GM08714 (cell line): ENCODE results near the gene HSCB.
A peak's percentile ranks its signal among the peaks of the same experiment; 100 is the strongest.
"Not testable (repeated sequence)": the region's sequence is repeated elsewhere in the genome, so short reads cannot be mapped to it uniquely, and the experiment has no call there.

Experiments
- H3K4me3 ChIP-seq: fragments of 200-500 bp; sonication (Bioruptor generic); 2 replicates; pipeline ENCODE4 v1.5.1; 2014; ENCODE audit warnings: mild to moderate bottlenecking, low read length, inconsistent platforms
- ZNF274 ChIP-seq: IDR thresholded peaks from 2 replicates; pipeline ENCODE4 v1.6.1; 2012; ENCODE audit warnings: mild to moderate bottlenecking, low read depth, low read length

HSCB gene

GRCh38 chr22:28728002-28728401 lies 13.8 kb upstream of the HSCB start:
- H3K4me3 ChIP-seq = no peak overlapping the region
- TF ChIP-seq ZNF274 = no peak

DNA sequence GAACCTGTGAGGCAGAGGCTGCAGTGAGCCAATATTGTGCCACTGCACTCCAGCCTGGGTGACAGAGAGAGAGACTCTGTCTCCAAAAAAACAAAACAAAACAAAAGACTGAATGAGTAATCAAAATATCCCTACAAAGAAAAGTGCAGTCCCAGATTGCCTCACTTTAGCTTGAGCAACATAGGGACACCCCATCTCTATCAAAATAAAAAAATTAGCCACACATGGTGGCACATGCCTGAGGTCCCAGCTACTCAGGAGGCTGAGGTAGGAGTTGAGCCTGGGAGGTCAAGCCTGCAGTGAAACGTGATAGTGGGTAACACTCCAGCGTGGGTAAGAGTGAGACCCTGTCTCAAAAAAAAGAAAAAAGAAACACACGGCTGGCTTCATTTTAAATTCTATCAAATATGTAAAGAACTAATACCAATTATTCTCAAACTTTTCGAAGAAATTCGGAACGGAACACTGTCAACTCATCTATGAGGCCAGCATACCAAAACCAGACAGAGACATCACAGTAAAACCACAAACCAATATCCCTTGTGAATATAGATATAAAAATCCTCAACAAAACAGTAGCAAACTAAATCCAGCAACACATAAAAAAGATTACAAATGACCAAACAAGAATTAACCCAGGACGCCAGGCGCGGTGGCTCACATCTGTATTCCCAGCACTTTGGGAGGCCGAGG lies 13.1 kb upstream of the HSCB start:
- no peak overlapping the region for H3K4me3 ChIP-seq
- TF ChIP-seq ZNF274 = no peak

GRCh38 chr22:28730179-28730578 lies 11.7 kb upstream of the HSCB start:
- no peak for TF ChIP-seq ZNF274
- H3K4me3 ChIP-seq = no peak overlapping the region

DNA sequence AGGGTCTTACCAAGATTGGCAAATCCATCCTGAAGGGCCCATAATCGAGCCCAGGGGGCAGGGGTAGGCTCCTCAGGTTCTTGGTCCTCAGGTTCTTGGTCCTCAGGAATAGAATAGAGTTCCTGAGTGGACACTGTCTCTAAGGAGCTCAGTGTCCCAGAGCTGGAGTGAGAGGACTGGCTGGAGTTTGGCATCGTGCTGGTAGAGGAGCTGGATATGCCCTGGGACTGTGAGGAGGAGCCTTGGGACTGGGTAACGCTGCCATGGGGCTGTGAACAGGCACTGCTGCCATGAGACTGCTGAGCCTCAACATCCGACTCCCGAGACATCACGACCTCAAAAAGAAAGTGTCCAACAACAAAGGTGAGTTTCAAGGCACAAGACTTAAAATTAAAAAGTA lies 7.4 kb upstream of the HSCB start:
- no peak for TF ChIP-seq ZNF274
- H3K4me3 ChIP-seq = no peak overlapping the region

DNA sequence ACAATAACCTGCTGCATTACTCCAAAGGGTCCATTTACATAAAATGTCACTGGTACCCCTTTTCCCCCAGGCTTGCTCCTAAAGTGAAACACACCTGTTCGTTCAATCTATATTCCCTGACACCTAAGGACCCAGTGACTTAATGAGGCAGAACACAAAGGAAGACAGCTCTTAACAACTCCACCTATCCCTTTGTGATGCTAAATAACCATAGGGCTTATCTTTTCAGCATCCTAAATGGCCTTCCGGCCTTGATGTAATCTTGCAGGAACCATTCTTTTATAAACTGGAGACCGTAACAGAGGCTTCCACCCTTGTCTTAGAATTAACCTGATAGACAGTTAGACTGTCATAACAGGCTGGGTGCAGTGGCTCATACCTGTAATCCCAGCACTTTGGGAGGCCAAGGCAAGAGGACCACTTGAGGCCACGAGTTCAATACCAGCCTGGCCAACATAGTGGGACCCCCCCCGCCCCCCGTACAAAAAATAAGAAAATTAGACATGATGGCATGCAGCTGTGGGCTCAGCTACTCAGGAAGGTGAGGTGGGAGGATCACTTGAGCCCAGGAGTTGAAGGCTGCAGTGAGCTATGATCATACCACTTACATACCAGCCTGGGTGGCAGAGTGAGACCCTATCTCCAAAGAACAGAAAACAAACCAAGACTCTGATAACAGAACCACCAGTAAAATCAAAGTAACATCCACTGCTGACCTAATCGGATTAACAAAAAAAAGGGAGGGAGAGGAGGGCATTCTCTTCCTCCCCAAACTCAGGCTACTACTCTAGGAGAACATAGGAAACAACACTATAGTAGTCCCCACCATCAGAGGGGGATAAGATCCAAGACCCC lies 5.3 kb upstream of the HSCB start:
- no peak for TF ChIP-seq ZNF274
- no peak overlapping the region for H3K4me3 ChIP-seq

DNA sequence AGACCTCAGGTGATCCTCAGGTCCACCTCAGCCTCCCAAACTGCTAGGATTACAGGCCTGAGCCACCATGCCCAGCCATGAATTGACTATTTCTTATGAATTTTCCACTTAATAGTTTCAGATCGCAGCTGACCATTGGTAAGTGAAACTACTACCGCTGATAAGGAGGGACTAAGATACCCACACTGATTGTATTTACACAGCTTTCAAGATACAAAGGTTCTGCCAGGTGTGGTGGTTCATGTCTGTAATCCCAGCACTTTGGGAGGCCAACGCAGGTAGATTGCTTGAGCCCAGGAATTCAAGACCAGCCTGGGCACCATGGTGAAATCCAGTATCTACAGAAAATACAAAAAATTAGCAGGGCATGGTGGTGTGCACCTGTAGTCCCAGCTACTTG lies 4.1 kb upstream of the HSCB start:
- TF ChIP-seq ZNF274 = no peak
- H3K4me3 ChIP-seq = no peak overlapping the region

GRCh38 chr22:28738876-28739275 lies 3.0 kb upstream of the HSCB start:
- H3K4me3 ChIP-seq = not testable (repeated sequence)

- H3K4me3 ChIP-seq = peak overlapping the region; percentile 84
- TF ChIP-seq ZNF274 = no peak
Measured at GRCh38 chr22:28741200-28741784, 547 bp upstream of the HSCB start.

DNA sequence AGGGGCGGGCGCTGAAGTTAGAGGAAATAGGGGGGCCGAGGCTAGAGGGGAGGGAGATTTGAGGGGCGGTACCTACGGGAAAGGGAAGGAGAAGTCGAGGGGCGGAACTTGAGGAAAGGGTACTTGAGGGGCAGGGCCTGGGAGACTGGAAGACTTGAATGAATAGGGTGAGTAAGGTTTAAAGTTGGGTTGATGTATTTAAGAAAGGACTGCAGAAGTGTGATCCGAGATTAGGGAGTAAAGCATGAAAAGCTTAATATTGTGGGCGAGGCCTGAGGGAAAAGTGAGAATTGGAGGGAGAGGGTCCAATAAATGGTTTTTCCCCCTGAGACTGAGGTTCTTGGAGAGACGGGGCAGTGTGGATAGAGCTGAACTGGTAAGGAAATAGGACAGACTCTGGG lies 723 bp downstream of the HSCB start:
- peak overlapping the region; percentile 75 for H3K4me3 ChIP-seq
- no peak for TF ChIP-seq ZNF274

DNA sequence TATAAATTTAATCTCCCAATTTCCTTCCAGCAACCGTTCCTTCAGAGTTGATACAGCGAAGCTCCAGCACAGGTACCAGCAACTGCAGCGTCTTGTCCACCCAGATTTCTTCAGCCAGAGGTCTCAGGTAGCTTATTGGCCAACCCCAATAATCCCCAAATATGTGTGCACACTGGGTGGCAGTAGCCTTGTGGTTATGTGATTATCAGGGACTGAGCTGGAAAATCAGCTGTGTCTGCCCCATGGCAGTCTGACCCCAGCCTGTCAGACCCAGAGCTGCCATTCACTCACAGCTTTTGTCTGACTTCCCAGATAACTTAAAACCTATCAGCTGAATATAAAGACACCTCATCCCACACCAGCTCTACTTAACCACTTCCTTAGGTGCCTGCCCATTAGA lies 2.0 kb downstream of the HSCB start:
- no peak overlapping the region for H3K4me3 ChIP-seq
- no peak for TF ChIP-seq ZNF274

DNA sequence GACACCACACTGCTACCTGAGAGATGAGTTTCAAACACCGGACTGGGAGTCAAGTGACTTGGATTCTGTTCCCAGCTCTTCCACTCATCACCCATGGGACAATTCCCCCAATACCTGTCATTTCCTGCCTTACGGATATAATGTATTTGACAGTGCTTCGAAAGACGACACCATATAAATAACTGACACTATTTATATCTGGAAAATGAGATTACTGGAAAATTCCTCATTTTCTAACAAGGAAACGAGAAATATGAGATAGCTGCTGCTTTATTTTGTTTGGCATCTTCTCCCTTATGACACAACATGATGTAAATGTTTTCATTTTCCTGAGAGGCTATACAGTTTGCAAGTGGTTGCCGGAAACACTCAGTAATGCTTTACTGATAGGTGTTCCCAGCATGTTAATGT lies 8.6 kb downstream of the HSCB start:
- TF ChIP-seq ZNF274 = no peak
- no peak overlapping the region for H3K4me3 ChIP-seq

DNA sequence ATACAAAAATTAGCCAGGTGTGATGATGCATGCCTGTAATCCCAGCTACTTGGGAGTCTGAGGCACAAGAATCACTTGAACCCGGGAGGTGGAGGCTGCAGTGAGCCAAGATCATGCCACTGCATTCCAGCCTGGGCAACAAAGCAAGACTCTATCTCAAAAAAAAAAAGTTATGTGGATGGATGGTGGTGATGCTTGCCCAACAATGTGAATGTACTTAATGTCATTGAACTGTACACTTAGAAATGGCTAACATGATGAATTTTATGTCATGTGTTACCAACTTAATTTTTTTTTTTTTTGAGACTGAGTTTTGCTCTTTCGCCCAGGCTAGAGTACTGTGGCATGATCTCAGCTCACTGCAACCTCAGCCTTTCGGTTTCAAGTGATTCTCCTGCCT lies 12.7 kb downstream of the HSCB start:
- not testable (repeated sequence) for H3K4me3 ChIP-seq

DNA sequence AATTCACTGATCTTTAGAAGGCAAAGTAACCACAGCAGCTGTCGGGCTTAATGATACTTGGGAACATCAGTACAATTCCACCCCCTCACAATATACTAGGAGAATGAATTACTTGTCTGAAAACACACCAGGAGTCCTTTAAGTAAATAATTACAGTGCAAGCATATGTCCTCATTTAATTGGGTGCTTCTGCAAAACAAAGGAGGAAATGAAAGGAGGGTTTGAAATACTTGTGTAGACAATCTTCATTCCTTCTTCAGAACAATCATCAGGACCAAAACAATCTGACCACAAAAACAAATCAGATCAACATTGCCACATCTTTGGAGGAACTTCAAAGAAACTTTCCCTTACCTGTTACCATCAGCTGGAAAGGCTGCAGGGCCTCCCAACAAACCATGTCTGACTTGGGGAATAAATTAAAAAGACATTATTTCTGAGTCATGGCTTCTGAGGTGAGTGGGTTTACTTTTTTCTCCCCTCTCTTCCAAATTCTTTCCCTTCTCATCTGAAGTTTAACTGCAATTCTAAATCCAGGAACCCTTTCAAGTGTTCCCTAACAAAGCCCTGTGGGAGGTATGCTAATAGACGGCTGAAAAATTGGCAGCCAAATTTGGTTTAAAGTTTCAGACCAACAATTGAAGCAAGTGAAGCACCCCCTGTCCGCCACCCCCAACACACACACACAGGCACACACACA lies 18.2 kb downstream of the HSCB start:
- no peak overlapping the region for H3K4me3 ChIP-seq

DNA sequence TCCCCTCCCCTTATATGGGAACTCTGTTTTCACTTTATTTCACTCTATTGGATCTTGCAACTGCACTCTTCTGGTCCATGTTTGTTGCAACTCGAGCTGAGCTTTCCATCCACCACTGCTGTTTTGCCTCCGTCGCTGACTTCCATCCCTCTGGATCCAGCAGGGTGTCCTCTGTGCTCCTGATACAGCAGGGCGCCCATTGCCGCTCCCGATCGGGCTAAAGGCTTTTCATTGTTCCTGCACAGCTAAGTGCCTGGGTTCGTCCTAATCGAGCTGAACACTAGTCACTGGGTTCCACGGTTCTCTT lies 19.6 kb downstream of the HSCB start:
- no peak for TF ChIP-seq ZNF274

More for the DNA sequence above, 18.2 kb downstream of the HSCB start:
- TF ChIP-seq ZNF274 = no peak

GRCh38 chr22:28762000-28762399 lies 20.2 kb downstream of the HSCB start:
- not testable (repeated sequence) for H3K4me3 ChIP-seq

More for the DNA sequence above, 19.6 kb downstream of the HSCB start:
- no peak overlapping the region for H3K4me3 ChIP-seq
